ENCODE measurements around the gene SELENOW.

- TF ChIP-seq MXI1 (IDR thresholded peaks at IDR 0.05; ENCODE audit: low read depth, low read length) (no peak), NFIC (IDR thresholded peaks at IDR 0.05; ENCODE audit: borderline replicate concordance) (no peak), CTCF (IDR thresholded peaks at IDR 0.05) (no peak), YY1 (IDR thresholded peaks at IDR 0.05; ENCODE audit: low read depth) (no peak), EP300 (IDR thresholded peaks at IDR 0.05; ENCODE audit: borderline replicate concordance in 1 of 2, low read depth in 1 of 2, low read length in 1 of 2) (no peak), RFX5 (IDR thresholded peaks at IDR 0.05; ENCODE audit: low read length) (no peak), JUND (IDR thresholded peaks at IDR 0.05) (no peak), TAF1 (IDR thresholded peaks at IDR 0.05; ENCODE audit: borderline replicate concordance, low read depth, low read length) (no peak), POLR2AphosphoS5 (IDR thresholded peaks at IDR 0.05; ENCODE audit: low read depth, low read length) (no peak), EZH2phosphoT487 (IDR thresholded peaks at IDR 0.05; ENCODE audit: borderline replicate concordance, low read depth) (no peak)
Measured at GRCh38 chr19:47761566-47761965, 16.9 kb upstream of the SELENOW start.
